Testis (tissue), 2 donors: ENCODE data around the gene TNFSF8.

Source experiments
- POLR2A ChIP-seq: fragments of 450-650 bp; IDR thresholded peaks from one replicate; pipeline ENCODE4 v1.6.1; 2017; ENCODE audit warnings: antibody characterized with exemption, mild to moderate bottlenecking, moderate library complexity
- TF ChIP-seq, protein P1 (sequence below), 3 experiments: fragments of 450-650 bp in 2 of 3; fragments of 200-600 bp in 1 of 3; sonication (generic) in 1 of 3; IDR thresholded peaks; one replicate each; pipeline ENCODE4 v1.5.1; 2016 to 2019; ENCODE audit warnings: antibody characterized with exemption in 3 of 3, mild to moderate bottlenecking in 2 of 3, moderate library complexity in 1 of 3

DNA sequence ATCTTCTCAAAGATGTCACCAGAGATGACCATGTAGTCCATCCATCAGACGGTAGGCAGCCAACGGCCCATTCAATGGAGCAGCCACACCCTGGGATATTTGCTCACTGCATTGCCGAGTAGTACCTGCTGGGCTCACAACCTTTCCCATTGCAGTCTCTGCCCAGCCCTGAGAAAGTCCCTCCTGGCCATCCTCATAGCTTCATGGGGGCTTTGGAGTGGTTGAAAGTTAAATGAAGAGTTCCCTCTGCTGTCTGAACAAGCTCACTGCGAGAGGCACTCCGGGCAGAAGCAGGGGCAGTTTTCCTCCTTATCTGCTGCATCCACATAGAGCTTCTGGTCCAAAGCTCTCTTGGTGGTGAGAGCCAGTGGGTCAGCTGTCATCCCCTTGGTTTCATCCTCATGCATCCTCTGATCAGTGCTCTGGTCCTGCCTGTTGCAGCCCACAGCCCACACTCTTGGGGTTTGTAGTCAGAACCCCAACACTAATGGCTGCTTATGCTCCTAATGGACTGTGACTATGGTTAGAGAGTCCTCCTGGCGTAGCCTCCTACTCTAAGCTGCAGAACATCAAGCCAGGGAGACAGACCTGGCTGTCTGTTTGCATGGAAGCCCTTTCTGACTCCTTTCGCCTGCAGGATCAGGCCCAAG is 23.3 kb downstream of the TNFSF8 start:
- TF ChIP-seq, protein P1, sequence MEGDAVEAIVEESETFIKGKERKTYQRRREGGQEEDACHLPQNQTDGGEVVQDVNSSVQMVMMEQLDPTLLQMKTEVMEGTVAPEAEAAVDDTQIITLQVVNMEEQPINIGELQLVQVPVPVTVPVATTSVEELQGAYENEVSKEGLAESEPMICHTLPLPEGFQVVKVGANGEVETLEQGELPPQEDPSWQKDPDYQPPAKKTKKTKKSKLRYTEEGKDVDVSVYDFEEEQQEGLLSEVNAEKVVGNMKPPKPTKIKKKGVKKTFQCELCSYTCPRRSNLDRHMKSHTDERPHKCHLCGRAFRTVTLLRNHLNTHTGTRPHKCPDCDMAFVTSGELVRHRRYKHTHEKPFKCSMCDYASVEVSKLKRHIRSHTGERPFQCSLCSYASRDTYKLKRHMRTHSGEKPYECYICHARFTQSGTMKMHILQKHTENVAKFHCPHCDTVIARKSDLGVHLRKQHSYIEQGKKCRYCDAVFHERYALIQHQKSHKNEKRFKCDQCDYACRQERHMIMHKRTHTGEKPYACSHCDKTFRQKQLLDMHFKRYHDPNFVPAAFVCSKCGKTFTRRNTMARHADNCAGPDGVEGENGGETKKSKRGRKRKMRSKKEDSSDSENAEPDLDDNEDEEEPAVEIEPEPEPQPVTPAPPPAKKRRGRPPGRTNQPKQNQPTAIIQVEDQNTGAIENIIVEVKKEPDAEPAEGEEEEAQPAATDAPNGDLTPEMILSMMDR (IDR thresholded peaks at IDR 0.05) = peak in 2 of 3 experiments; percentile 23 to 27
- TF ChIP-seq POLR2A = no peak
